Brain microvascular endothelial cell (primary cell): Measurements from ENCODE around the gene CD248.

ENCODE experiments used
- DNase-seq: peaks from one replicate; pipeline ENCODE4 v3.0.0-alpha.2; 2020
- H3K27ac ChIP-seq: fragments of 250-450 bp; sonication (Bioruptor Pico); 2 replicates; pipeline ENCODE4 v1.5.1; 2020; ENCODE audit warnings: mild to moderate bottlenecking, moderate library complexity
- H3K27me3 ChIP-seq: fragments of 250-450 bp; sonication (Bioruptor Pico); replicated peaks from 2 replicates; pipeline ENCODE4 v1.5.1; 2020; ENCODE audit warnings: mild to moderate bottlenecking
- H3K36me3 ChIP-seq: fragments of 250-450 bp; sonication (Bioruptor Pico); replicated peaks from 2 replicates; pipeline ENCODE4 v1.5.1; 2020; ENCODE audit warnings: mild to moderate bottlenecking
- H3K4me3 ChIP-seq: 2 replicates; pipeline ENCODE4 v1.5.1; 2011; ENCODE audit warnings: low read depth, mild to moderate bottlenecking, control low read depth, low read length, moderate library complexity
- in situ Hi-C: cut with HindIII; loops from 2 replicates; pipeline ENCODE4 v1.10.0; 2017; ENCODE audit warnings: low sequenced_read_pairs, low pct_ligation_motif_present
- TF ChIP-seq, protein P1 (sequence below): IDR thresholded peaks from 2 replicates; pipeline ENCODE4 v1.5.1; 2011; ENCODE audit warnings: low read depth, mild to moderate bottlenecking, moderate library complexity, low read length, control low read depth, inconsistent platforms; ENCODE audit errors: missing control alignments

The CD248 gene

DNA sequence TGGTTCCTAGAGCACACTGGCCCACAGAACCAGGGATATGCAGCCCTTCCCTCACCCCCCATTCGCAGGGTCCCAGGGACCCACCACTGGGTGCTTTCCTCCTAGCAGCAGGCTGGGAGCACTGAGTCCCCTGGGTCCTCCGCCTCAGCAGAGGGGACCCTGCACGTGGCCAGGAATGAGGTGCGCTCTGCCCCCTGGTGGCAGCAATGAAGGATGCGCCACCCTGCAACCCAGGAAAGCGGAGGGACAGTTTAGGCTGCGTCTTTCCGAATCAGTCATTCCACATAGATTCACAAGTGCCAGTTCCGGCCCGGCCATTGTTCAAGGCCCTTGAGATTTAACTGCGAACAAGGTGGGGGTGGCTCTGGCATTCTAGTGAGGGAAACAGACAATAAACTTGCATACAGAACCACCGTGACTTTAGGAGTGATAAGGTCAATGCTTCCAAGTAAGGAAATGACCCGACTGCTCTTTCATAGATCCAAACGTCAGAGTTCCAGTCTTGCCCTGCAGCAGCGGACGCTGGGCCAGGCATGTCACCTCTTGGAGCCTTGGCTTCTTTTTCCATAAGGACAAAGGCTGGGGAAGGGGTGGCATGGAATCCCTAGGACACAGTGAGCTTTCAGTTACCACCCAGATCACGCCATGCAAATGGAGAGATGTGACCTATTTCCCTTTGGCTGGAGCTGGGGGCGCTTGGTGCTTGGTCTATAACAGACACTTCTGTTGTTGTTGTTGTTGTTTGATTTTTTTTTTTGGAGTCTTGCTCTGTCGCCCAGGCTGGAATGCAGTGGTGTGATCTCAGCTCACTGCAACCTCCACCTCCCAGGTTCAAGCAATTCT lies 11.7 kb upstream of the CD248 start:
- in situ Hi-C loops: no loop called here

DNA sequence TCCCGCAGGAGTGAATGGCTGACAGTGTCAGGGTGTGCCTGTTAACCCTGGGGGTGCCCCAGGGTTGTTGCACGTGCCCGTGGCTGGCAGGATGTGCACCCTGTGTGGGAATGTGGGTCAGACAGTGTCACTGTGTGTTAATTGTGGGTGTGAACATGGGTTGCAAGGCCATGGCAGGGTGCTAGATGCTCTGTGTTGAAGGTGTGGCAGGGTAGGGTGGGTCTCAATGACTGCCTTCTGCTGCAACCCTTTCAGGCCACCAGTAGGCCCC lies 11.1 kb upstream of the CD248 start:
- Histone ChIP-seq H3K27ac (peak overlapping the region; percentile 78), H3K36me3 (peaks cover 5% of the 10 kb centered on the region), H3K4me3 (no peak overlapping the region), H3K27me3 (no peaks in the 10 kb centered on the region)
- no peak for DNase-seq
- TF ChIP-seq, protein P1, sequence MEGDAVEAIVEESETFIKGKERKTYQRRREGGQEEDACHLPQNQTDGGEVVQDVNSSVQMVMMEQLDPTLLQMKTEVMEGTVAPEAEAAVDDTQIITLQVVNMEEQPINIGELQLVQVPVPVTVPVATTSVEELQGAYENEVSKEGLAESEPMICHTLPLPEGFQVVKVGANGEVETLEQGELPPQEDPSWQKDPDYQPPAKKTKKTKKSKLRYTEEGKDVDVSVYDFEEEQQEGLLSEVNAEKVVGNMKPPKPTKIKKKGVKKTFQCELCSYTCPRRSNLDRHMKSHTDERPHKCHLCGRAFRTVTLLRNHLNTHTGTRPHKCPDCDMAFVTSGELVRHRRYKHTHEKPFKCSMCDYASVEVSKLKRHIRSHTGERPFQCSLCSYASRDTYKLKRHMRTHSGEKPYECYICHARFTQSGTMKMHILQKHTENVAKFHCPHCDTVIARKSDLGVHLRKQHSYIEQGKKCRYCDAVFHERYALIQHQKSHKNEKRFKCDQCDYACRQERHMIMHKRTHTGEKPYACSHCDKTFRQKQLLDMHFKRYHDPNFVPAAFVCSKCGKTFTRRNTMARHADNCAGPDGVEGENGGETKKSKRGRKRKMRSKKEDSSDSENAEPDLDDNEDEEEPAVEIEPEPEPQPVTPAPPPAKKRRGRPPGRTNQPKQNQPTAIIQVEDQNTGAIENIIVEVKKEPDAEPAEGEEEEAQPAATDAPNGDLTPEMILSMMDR: no peak
- in situ Hi-C loops: no loop called here

More for the DNA sequence above, 11.7 kb upstream of the CD248 start:
- H3K36me3 ChIP-seq: peaks cover 10% of the 10 kb centered on the region
- peak overlapping the region; percentile 78 for H3K27ac ChIP-seq
- peak; percentile 62 for DNase-seq
- H3K27me3 ChIP-seq: no peaks in the 10 kb centered on the region
- H3K4me3 ChIP-seq: no peak overlapping the region
- TF ChIP-seq, protein P1: peak; percentile 95

DNA sequence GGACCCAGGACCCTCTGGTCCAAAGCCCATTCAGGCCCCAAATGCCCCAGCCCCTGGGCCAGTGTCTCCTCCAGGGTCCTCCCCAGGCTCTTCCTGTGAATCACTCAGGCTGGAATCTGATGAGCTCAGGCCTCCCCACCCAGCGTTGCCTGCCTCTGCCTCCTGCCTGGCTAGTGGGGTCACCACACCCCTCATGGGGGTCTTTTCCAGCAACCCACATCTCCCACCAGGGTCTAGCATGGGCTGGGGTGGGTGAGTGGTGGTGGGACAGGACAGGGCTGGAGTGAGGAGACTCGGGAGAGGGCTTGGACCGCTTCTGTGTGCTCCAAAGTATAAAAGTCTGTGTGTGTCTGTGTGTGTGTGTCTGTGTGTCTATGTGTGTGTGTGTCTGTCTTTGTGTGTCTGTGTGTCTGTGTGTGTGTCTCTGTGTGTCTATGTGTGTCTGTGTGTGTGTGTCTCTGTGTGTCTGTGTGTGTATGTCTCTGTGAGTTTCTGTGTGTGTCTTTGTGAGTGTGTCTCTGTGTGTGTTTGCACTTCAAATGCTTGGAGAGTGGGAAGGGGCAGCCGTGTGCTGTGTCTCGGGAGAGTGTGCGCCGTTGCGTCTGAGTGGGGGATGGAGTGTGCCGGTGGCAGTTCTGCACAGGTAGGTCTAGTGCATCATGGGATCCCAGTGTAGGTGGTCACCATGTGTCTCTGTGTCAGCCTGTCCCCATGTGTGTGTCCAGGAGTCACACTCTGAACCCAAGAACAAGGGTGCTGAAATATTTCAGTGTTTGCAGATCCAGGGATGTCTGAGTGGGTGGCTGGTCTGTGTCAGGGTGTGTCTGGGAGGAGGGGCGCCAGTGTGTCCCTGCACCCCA lies 10.6 kb upstream of the CD248 start:
- Histone ChIP-seq H3K4me3 (no peak overlapping the region), H3K27me3 (no peaks in the 10 kb centered on the region), H3K36me3 (no peaks in the 10 kb centered on the region), H3K27ac (peak overlapping the region; percentile 78)
- in situ Hi-C loops: no loop called here
- TF ChIP-seq, protein P1: peak; percentile 23
- peak; percentile 75 for DNase-seq

DNA sequence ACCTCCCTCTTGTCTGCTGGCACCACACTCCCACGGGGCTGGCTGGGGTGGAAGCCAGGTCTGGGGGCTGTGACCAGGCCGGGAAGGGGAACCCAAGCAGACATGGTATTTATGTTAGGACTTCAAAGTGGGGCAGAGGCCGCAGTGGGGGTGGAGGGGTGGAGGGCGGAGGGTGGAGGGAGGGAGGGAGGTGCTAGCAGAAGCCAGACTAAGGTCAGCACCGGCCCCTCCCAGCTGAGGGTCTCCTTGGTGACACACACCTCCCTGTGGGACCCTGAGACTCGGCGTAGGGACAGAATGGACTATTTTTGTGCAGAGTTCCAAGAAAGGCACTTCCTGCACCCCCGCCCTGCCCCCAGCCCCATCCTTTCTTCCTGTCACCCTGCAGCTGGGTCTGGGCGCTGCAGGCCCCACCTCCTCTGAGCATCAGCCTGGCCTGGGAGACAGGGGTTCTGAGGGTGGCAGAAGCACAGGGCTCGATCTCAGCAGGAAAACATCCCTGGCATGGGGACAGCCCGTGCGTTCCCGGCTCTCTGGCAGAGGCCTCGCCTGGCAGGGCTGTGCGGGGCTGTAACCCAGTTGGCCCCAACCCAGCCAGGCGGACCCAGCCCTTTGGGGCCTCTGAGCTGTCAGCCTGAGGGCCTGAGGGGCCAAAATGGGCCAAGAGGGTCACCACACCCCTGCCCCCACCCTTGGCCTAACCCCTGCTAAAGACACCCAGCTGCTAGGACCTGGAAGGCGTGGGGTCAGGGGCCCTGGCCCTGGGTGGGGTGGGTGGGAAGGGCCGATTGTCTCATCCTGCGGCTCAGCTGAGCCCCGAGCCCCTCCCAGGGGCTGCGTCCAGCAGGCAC lies 9.6 kb upstream of the CD248 start:
- no peaks in the 10 kb centered on the region for H3K36me3 ChIP-seq
- H3K27me3 ChIP-seq: no peaks in the 10 kb centered on the region
- H3K27ac ChIP-seq: peak overlapping the region; percentile 78
- TF ChIP-seq, protein P1: no peak
- in situ Hi-C loops: no loop called here
- H3K4me3 ChIP-seq: no peak overlapping the region
- DNase-seq: no peak

DNA sequence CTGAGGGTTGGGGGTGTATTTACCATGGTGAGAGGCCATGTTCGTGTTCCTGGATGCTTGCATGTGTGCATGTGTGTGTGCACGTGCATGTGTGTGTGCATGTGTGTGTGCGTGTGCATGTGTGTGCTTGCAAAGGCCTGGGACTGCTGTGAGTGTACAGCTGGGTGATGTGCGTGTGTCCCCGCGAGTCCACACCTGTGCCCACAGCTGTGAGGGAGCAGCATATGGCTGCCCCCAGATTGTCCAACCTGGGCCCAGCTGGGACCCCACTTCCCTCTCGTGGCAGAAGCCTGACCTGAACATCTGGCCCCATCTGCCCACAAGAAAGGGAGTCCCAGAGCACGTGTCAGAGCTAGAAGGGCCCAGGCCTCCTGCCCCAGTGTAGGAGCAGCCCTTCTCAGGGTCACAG lies 8.4 kb upstream of the CD248 start:
- TF ChIP-seq, protein P1: no peak
- no peak overlapping the region for H3K27ac ChIP-seq
- no peak for DNase-seq

More for the DNA sequence above, 8.4 kb upstream of the CD248 start:
- in situ Hi-C loops: no loop called here
- Histone ChIP-seq H3K4me3 (no peak overlapping the region), H3K27me3 (no peaks in the 10 kb centered on the region), H3K36me3 (no peaks in the 10 kb centered on the region)
